OCI-LY3 (cell line): ENCODE results near the gene KRT26.

Experiments used
- H2AFZ ChIP-seq: fragments of 200-600, 300-600 bp; shearing (Covaris generic); 2 replicates; pipeline ENCODE4 v1.6.0; 2014; ENCODE audit warnings: antibody characterized with exemption, low read depth, low read length
- H3K27ac ChIP-seq: fragments of 200-600, 300-600 bp; sonication (generic); 2 replicates; pipeline ENCODE4 v1.5.1; 2014; ENCODE audit warnings: mild to moderate bottlenecking, low read length, moderate library complexity, mixed read lengths
- H3K27me3 ChIP-seq: fragments of 200-600, 300-600 bp; sonication (generic); 2 replicates; pipeline ENCODE4 v1.6.1; 2014; ENCODE audit warnings: low read depth, low read length, mixed read lengths
- H3K36me3 ChIP-seq: fragments of 200-600, 300-600 bp; sonication (generic); replicated peaks from 2 replicates; pipeline ENCODE3; 2014; ENCODE audit warnings: low read depth, low read length, mixed read lengths
- H3K4me1 ChIP-seq: fragments of 300-600, 200-600 bp; sonication (generic); 2 replicates; pipeline ENCODE4 v1.6.1; 2014; ENCODE audit warnings: low read length, mixed read lengths
- H3K4me2 ChIP-seq: fragments of 200-600, 300-600 bp; sonication (generic); 2 replicates; pipeline ENCODE4 v1.6.1; 2014; ENCODE audit warnings: low read length, mixed read lengths
- H3K4me3 ChIP-seq: fragments of 300-600, 200-600 bp; sonication (generic); 2 replicates; pipeline ENCODE4 v1.5.1; 2014; ENCODE audit warnings: antibody characterized with exemption, mild to moderate bottlenecking, low read length, moderate library complexity
- H3K79me2 ChIP-seq: fragments of 300-600, 200-600 bp; shearing (Covaris generic); 2 replicates; pipeline ENCODE4 v1.6.1; 2014; ENCODE audit warnings: mild to moderate bottlenecking, low read length, mixed read lengths
- H3K9ac ChIP-seq: fragments of 300-600, 200-600 bp; shearing (Covaris generic); 2 replicates; pipeline ENCODE4 v1.6.0; 2014; ENCODE audit warnings: mild to moderate bottlenecking, low read length, moderate library complexity
- H3K9me3 ChIP-seq: fragments of 200-600, 300-600 bp; shearing (Covaris generic); 2 replicates; pipeline ENCODE4 v1.6.1; 2014; ENCODE audit warnings: low read length, mixed read lengths; ENCODE audit not compliant: insufficient read depth
- H4K20me1 ChIP-seq: fragments of 200-600, 300-600 bp; sonication (generic); 2 replicates; pipeline ENCODE4 v1.6.1; 2016; ENCODE audit warnings: low read length, mixed read lengths; ENCODE audit not compliant: insufficient read depth
- CTCF ChIP-seq: fragments of 200-600, 300-600 bp; sonication (generic); IDR thresholded peaks from 2 replicates; pipeline ENCODE4 v1.5.1; 2014; ENCODE audit warnings: antibody characterized with exemption, low read length, low read depth
- EZH2phosphoT487 ChIP-seq: fragments of 200-600 bp; shearing (Covaris generic); IDR thresholded peaks from 2 replicates; pipeline ENCODE4 v1.6.1; 2018; ENCODE audit warnings: antibody characterized with exemption, mixed run types, low read depth

The KRT26 gene

GRCh38 chr17:40760105-40761016, 11.6 kb downstream of the KRT26 start:
- no peaks in the 10 kb centered on the region for H3K4me1 ChIP-seq
- H3K79me2 ChIP-seq: no peaks in the 10 kb centered on the region
- H4K20me1 ChIP-seq: no peaks in the 10 kb centered on the region
- H3K9me3 ChIP-seq: peaks cover 38% of the 10 kb centered on the region
- no peak overlapping the region for H3K9ac ChIP-seq
- no peak overlapping the region for H2AFZ ChIP-seq
- H3K27me3 ChIP-seq: no peaks in the 10 kb centered on the region
- H3K27ac ChIP-seq: no peak overlapping the region
- H3K4me3 ChIP-seq: no peak overlapping the region
- H3K4me2 ChIP-seq: no peak overlapping the region
- TF ChIP-seq CTCF (no peak), EZH2phosphoT487 (no peak)
- H3K36me3 ChIP-seq: no peaks in the 10 kb centered on the region

GRCh38 chr17:40755231-40755630, 16.8 kb downstream of the KRT26 start, which contains the start of gene KRT25:
KRT25 (minus strand) TSS chr17:40755331; CDS start chr17:40755271, 60 bp downstream.
- no peaks in the 10 kb centered on the region for H3K27me3 ChIP-seq
- no peak for TF ChIP-seq EZH2phosphoT487
- no peak for TF ChIP-seq CTCF
- no peak within 1 kb of the TSS for H3K4me2 ChIP-seq
- H3K9ac ChIP-seq: no peak within 1 kb of the TSS
- H3K9me3 ChIP-seq: peaks cover 11% of the 10 kb centered on the region; the same call in 1 of the 2 replicates
- no peaks in the 10 kb centered on the region for H3K79me2 ChIP-seq
- no peak within 1 kb of the TSS for H2AFZ ChIP-seq
- H3K4me3 ChIP-seq: no peak within 1 kb of the TSS
- H3K27ac ChIP-seq: no peak within 1 kb of the TSS
- no peaks in the 10 kb centered on the region for H3K4me1 ChIP-seq
- H3K36me3 ChIP-seq: no peaks in the 10 kb centered on the region
- no peaks in the 10 kb centered on the region for H4K20me1 ChIP-seq

- no peak overlapping the region for H3K4me2 ChIP-seq
- H3K9ac ChIP-seq: no peak overlapping the region
- H3K36me3 ChIP-seq: no peaks in the 10 kb centered on the region
- no peaks in the 10 kb centered on the region for H3K9me3 ChIP-seq
- TF ChIP-seq CTCF: no peak
- TF ChIP-seq EZH2phosphoT487: no peak
- H3K4me1 ChIP-seq: no peaks in the 10 kb centered on the region
- no peaks in the 10 kb centered on the region for H4K20me1 ChIP-seq
- H2AFZ ChIP-seq: no peak overlapping the region
- peaks cover under 1% of the 10 kb centered on the region; the same call in 1 of the 2 replicates for H3K27me3 ChIP-seq
- H3K27ac ChIP-seq: no peak overlapping the region
- no peaks in the 10 kb centered on the region for H3K79me2 ChIP-seq
- no peak overlapping the region for H3K4me3 ChIP-seq
Measured at GRCh38 chr17:40753804-40754203, 18.2 kb downstream of the KRT26 start.

GRCh38 chr17:40751065-40751464, 20.9 kb downstream of the KRT26 start:
- Histone ChIP-seq H3K27ac (no peak overlapping the region), H3K9ac (no peak overlapping the region), H3K4me3 (no peak overlapping the region), H2AFZ (no peak overlapping the region), H3K4me1 (no peaks in the 10 kb centered on the region), H3K9me3 (no peaks in the 10 kb centered on the region), H3K79me2 (no peaks in the 10 kb centered on the region), H4K20me1 (no peaks in the 10 kb centered on the region), H3K4me2 (no peak overlapping the region), H3K27me3 (peaks cover 5% of the 10 kb centered on the region; the same call in 1 of the 2 replicates), H3K36me3 (no peaks in the 10 kb centered on the region)
- TF ChIP-seq CTCF: no peak
- TF ChIP-seq EZH2phosphoT487: no peak
